ENCODE measurements around the gene PRRC2B. TPM values are rescaled to one million over a fixed set of nuclear protein-coding genes. Genes with fewer than 3 reads are reported as not detected.
A peak's percentile ranks its signal among the peaks of the same experiment; 100 is the strongest.
"Not testable (repeated sequence)": the region's sequence is repeated elsewhere in the genome, so short reads cannot be mapped to it uniquely, and the experiment has no call there.

Gene PRRC2B
- total and polyA plus RNA-seq, 2 of the 13 experiments (the other 11 are each of a cell fraction or from before 2014, with no cell fraction given) = 20.8 to 37.4 TPM

DNA sequence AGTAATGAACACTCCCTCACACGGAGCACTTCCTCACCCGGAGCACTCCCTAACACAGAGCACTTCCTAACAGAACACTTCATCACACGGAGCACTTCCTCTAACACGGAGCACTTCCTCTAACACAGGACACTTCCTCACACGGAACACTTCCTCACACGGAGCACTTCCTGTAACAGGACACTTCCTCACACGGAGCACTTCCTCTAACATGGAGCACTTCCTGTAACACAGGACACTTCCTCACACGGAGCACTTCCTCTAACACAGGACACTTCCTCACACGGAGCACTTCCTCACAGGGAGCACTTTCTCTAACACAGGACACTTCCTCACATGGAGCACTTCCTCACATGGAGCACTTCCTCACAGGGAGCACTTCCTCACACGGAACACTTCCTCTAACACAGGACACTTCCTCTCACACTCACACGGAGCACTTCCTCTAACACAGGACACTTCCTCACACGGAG lies 121.7 kb downstream of the PRRC2B start:
- H2AFZ ChIP-seq (ENCODE audit: low read length); H3K27me3 ChIP-seq (ENCODE audit: control insufficient read depth in 1 of 2, insufficient read depth in 2 of 2, low read length in 2 of 2); H3K79me2 ChIP-seq (ENCODE audit: insufficient read depth, low read length); H3K9ac ChIP-seq (ENCODE audit: insufficient read depth, low read depth, low read length); ATAC-seq; H3K9me3 ChIP-seq (ENCODE audit: low read length); H3K4me1 ChIP-seq (ENCODE audit: insufficient read depth, low read length); H3K4me3 ChIP-seq (replicated peaks in 1 of 3; ENCODE audit: insufficient read depth in 1 of 3, low read depth in 2 of 3, low read length in 3 of 3); H3K4me2 ChIP-seq (ENCODE audit: low read depth, low read length); POLR2A ChIA-PET; CTCF ChIA-PET (ENCODE audit: low intra/inter-chr PET ratio, low total read pairs); DNase-seq (ENCODE audit: low spot score); intact Hi-C loops (cut with micrococcal nuclease; ENCODE audit: unreplicated experiment); FAIRE-seq; BruUV-seq (replicated peaks); H4K20me1 ChIP-seq (ENCODE audit: insufficient read depth, low read length); H3K27ac ChIP-seq (ENCODE audit: extremely low read length, insufficient read depth, low read length); in situ Hi-C loops (cut with HindIII; ENCODE audit: extremely low pct_ligation_motif_present, low pct_unique_long_range_greater_than_20kb): not testable (repeated sequence)
- H3K36me3 ChIP-seq (replicated peaks in 1 of 2; ENCODE audit: control insufficient read depth in 1 of 2, insufficient read depth in 2 of 2, low read length in 2 of 2) = peaks cover 25 to 70% of the 10 kb centered on the region in 2 experiments
- peak; percentile 90 for TF ChIP-seq ZNF263 (CRISPR knock-in tag; IDR thresholded peaks at IDR 0.05)
- 84% methylated on average over 7 of the region's 12 CpGs for WGBS (ENCODE audit: low lambda C conversion rate)

DNA sequence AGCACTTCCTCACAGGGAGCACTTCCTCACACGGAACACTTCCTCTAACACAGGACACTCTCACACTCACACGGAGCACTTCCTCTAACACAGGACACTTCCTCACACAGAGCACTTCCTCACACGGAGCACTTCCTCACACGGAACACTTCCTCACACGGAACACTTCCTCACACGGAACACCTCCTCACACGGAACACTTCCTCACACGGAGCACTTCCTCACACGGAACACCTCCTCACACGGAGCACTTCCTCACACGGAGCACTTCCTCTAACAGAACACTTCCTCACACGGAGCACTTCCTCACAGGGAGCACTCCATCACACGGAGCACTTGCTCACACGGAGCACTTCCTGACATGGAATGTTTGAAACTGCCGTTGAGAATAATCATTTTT lies 122.2 kb downstream of the PRRC2B start:
- H3K27ac ChIP-seq (ENCODE audit: extremely low read length, insufficient read depth, low read length) = no peak overlapping the region
- no peaks in the 10 kb centered on the region for H3K27me3 ChIP-seq (ENCODE audit: control insufficient read depth in 1 of 2, insufficient read depth in 2 of 2, low read length in 2 of 2)
- ChIA-PET POLR2A (no interaction called here), CTCF (ENCODE audit: low intra/inter-chr PET ratio, low total read pairs) (no interaction called here)
- no peak overlapping the region for H3K4me3 ChIP-seq (replicated peaks in 1 of 3; ENCODE audit: insufficient read depth in 1 of 3, low read depth in 2 of 3, low read length in 3 of 3)
- in situ Hi-C loops (cut with HindIII; ENCODE audit: extremely low pct_ligation_motif_present, low pct_unique_long_range_greater_than_20kb) (no loop called here), intact Hi-C loops (cut with micrococcal nuclease; ENCODE audit: unreplicated experiment) (no loop called here)
- peaks cover 7% of the 10 kb centered on the region for H3K4me1 ChIP-seq (ENCODE audit: insufficient read depth, low read length)
- no peak for ATAC-seq
- no peak for DNase-seq (ENCODE audit: low spot score)
- WGBS (ENCODE audit: low lambda C conversion rate) = 88% methylated on average over 14 of the region's 15 CpGs
- no peaks in the 10 kb centered on the region for H3K9me3 ChIP-seq (ENCODE audit: low read length)
- H3K4me2 ChIP-seq (ENCODE audit: low read depth, low read length) = no peak overlapping the region
- H3K9ac ChIP-seq (ENCODE audit: insufficient read depth, low read depth, low read length) = no peak overlapping the region
- no peak overlapping the region for H2AFZ ChIP-seq (ENCODE audit: low read length)
- no peaks in the 10 kb centered on the region for H3K79me2 ChIP-seq (ENCODE audit: insufficient read depth, low read length)
- FAIRE-seq = no peak
- BruUV-seq (replicated peaks) = no TSS peak
- peak; percentile 91 for TF ChIP-seq ZNF263 (CRISPR knock-in tag; IDR thresholded peaks at IDR 0.05)
- TF ChIP-seq PHB2 (IDR thresholded peaks at IDR 0.05; ENCODE audit: partially characterized antibody) = no peak
- H3K36me3 ChIP-seq (replicated peaks in 1 of 2; ENCODE audit: control insufficient read depth in 1 of 2, insufficient read depth in 2 of 2, low read length in 2 of 2) = peaks cover 23 to 67% of the 10 kb centered on the region in 2 experiments
- H4K20me1 ChIP-seq (ENCODE audit: insufficient read depth, low read length) = no peaks in the 10 kb centered on the region

DNA sequence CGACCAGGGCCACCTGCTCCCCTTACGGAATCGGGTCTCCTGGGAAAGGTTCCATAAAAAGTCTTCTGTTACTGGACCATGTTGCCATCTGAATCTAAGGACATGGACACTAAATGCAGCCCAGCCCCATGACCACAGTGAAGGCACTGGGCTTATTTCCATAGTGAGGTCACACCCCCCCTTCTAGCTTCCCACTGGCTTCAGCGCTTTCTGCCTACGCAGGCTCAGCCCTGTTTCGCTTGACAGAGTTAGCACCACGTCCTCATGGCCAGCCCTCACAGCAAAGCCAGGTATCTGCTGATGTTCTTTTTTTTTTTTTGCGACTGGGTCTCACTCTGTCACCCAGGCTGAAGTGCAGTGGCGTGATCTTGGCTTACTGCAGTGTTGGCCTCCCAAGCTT lies 123.0 kb downstream of the PRRC2B start:
- DNase-seq (ENCODE audit: low spot score) = no peak
- H3K36me3 ChIP-seq (replicated peaks in 1 of 2; ENCODE audit: control insufficient read depth in 1 of 2, insufficient read depth in 2 of 2, low read length in 2 of 2) = peaks cover 23 to 67% of the 10 kb centered on the region in 2 experiments

More for the DNA sequence above, 123.0 kb downstream of the PRRC2B start:
- 98% methylated on average over 9 of the region's 9 CpGs for WGBS (ENCODE audit: low lambda C conversion rate)
- FAIRE-seq (no peak), ATAC-seq (no peak)
- Histone ChIP-seq H3K4me2 (ENCODE audit: low read depth, low read length) (no peak overlapping the region), H3K79me2 (ENCODE audit: insufficient read depth, low read length) (no peaks in the 10 kb centered on the region), H3K27ac (ENCODE audit: extremely low read length, insufficient read depth, low read length) (no peak overlapping the region), H3K4me3 (replicated peaks in 1 of 3; ENCODE audit: insufficient read depth in 1 of 3, low read depth in 2 of 3, low read length in 3 of 3) (no peak overlapping the region), H3K4me1 (ENCODE audit: insufficient read depth, low read length) (peaks cover 4% of the 10 kb centered on the region), H3K9ac (ENCODE audit: insufficient read depth, low read depth, low read length) (no peak overlapping the region), H3K9me3 (ENCODE audit: low read length) (no peaks in the 10 kb centered on the region), H3K27me3 (ENCODE audit: control insufficient read depth in 1 of 2, insufficient read depth in 2 of 2, low read length in 2 of 2) (no peaks in the 10 kb centered on the region), H2AFZ (ENCODE audit: low read length) (no peak overlapping the region), H4K20me1 (ENCODE audit: insufficient read depth, low read length) (no peaks in the 10 kb centered on the region)
- intact Hi-C loops (cut with micrococcal nuclease; ENCODE audit: unreplicated experiment) (no loop called here), in situ Hi-C loops (cut with HindIII; ENCODE audit: extremely low pct_ligation_motif_present, low pct_unique_long_range_greater_than_20kb) (no loop called here)
- ChIA-PET CTCF (ENCODE audit: low intra/inter-chr PET ratio, low total read pairs) (no interaction called here), POLR2A (no interaction called here)
- TF ChIP-seq SRSF9 (IDR thresholded peaks at IDR 0.05; ENCODE audit: borderline replicate concordance, insufficient read depth, low read depth, low read length, poor library complexity, severe bottlenecking) (no peak), ZBTB3 (CRISPR knock-in tag; IDR thresholded peaks at IDR 0.05; ENCODE audit: borderline replicate concordance, low read depth) (no peak), ZBTB1 (CRISPR knock-in tag; IDR thresholded peaks at IDR 0.05; ENCODE audit: borderline replicate concordance) (no peak)
- TF ChIP-seq, protein P1, sequence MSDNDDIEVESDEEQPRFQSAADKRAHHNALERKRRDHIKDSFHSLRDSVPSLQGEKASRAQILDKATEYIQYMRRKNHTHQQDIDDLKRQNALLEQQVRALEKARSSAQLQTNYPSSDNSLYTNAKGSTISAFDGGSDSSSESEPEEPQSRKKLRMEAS (IDR thresholded peaks at IDR 0.05) = no peak
- no TSS peak for BruUV-seq (replicated peaks)
